ENCODE data around the gene PIGK. TPM values are rescaled to one million over a fixed set of nuclear protein-coding genes. Genes with fewer than 3 reads are reported as not detected.

Gene PIGK
- total RNA-seq, 2 donors from 2014 or later: 21.4 to 27.1 TPM

DNA sequence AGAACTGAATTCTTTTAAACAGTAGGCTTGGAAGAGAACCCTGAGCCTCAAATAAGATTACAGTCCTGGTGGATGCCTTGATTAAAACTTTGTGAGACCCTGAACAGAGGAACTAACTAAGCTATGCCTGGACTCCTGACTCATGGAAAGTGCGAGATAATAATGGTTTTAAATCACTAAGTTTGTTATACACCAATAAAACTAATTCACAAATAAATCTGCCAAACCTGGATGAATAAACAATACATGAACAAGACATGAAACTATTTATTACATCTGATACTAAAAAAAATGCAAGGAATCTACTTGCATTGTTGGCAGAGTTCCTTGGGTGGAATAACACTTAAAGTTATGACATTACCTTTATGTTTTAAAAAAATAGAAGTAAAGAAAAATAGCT lies 118.4 kb downstream of the PIGK start:
- H3K27ac ChIP-seq: no peak overlapping the region
- no peaks in the 10 kb centered on the region for H3K27me3 ChIP-seq
- TF ChIP-seq, protein P1, sequence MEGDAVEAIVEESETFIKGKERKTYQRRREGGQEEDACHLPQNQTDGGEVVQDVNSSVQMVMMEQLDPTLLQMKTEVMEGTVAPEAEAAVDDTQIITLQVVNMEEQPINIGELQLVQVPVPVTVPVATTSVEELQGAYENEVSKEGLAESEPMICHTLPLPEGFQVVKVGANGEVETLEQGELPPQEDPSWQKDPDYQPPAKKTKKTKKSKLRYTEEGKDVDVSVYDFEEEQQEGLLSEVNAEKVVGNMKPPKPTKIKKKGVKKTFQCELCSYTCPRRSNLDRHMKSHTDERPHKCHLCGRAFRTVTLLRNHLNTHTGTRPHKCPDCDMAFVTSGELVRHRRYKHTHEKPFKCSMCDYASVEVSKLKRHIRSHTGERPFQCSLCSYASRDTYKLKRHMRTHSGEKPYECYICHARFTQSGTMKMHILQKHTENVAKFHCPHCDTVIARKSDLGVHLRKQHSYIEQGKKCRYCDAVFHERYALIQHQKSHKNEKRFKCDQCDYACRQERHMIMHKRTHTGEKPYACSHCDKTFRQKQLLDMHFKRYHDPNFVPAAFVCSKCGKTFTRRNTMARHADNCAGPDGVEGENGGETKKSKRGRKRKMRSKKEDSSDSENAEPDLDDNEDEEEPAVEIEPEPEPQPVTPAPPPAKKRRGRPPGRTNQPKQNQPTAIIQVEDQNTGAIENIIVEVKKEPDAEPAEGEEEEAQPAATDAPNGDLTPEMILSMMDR (IDR thresholded peaks at IDR 0.05): no peak
- intact Hi-C loops (cut with DNase I): no loop called here
- H3K4me3 ChIP-seq: no peak overlapping the region
- DNase-seq: no peak
- no peaks in the 10 kb centered on the region for H3K36me3 ChIP-seq
- H3K9me3 ChIP-seq: no peaks in the 10 kb centered on the region
- H3K4me1 ChIP-seq: no peaks in the 10 kb centered on the region
- H3K9ac ChIP-seq (ENCODE audit: low read depth in 2 of 2, low read length in 2 of 2): no peak overlapping the region

DNA sequence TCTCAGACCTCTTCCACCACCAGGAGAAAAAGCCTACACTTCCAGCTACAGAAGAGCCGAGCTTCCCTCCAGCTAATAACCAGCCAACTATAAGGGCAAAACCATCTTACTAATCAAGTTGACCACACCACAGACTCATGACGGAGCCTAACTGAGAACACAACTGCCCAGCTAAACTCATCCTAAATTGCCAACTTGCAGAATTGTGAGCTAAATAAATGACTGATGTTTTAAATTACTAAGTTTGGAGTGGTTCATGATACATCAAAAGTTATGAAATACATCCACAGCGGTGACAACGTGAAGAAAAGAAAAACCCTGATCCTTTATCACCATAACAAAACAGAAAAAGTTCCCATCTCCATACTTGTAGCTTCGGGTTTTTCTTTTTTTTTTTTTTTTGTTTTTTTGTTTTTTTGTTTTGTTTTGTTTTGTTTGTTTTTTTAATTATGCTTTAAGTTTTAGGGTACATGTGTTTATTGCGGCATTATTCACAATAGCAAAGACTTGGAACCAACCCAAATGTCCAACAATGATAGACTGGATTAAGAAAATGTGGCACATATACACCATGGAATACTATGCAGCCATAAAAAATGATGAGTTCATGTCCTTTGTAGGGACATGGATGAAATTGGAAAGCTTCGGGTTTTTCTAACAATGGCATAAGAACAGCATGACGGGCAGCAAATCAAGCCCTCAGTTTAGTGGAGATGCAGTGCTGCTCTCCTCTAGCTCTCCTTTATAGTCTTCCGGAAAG lies 122.6 kb downstream of the PIGK start:
- TF ChIP-seq, protein P1 (IDR thresholded peaks at IDR 0.05): no peak
- no peaks in the 10 kb centered on the region for H3K4me1 ChIP-seq
- no peaks in the 10 kb centered on the region for H3K9me3 ChIP-seq
- no peak overlapping the region for H3K27ac ChIP-seq
- DNase-seq: no peak
- no peaks in the 10 kb centered on the region for H3K27me3 ChIP-seq
- intact Hi-C loops (cut with DNase I): no loop called here
- no peak overlapping the region for H3K9ac ChIP-seq (ENCODE audit: low read depth in 2 of 2, low read length in 2 of 2)
- no peak overlapping the region for H3K4me3 ChIP-seq
- H3K36me3 ChIP-seq: no peaks in the 10 kb centered on the region

DNA sequence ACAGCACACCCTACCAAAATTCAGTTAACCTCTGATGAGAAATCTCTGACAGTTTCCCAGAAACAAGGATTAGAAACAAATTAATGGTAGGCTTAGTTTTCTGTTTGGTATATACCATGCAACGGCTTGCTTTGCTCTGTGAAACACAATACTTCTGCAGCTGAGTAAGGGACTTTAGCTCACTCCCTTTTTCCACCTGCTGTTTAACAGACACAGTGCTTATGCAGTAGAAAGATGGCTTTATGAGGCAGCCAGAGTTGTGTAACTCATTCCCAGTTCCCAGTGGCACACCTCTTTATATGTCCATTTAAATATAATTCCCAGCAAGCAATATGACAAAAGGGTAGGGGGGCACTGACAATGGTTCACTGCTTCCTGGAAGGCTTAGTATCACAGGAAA lies 124.0 kb downstream of the PIGK start:
- Histone ChIP-seq H3K9me3 (no peaks in the 10 kb centered on the region), H3K4me3 (no peak overlapping the region), H3K9ac (ENCODE audit: low read depth in 2 of 2, low read length in 2 of 2) (no peak overlapping the region), H3K27ac (no peak overlapping the region), H3K27me3 (no peaks in the 10 kb centered on the region), H3K36me3 (no peaks in the 10 kb centered on the region), H3K4me1 (no peaks in the 10 kb centered on the region)
- no peak for DNase-seq
- TF ChIP-seq, protein P1 (IDR thresholded peaks at IDR 0.05): no peak
- intact Hi-C loops (cut with DNase I): no loop called here

DNA sequence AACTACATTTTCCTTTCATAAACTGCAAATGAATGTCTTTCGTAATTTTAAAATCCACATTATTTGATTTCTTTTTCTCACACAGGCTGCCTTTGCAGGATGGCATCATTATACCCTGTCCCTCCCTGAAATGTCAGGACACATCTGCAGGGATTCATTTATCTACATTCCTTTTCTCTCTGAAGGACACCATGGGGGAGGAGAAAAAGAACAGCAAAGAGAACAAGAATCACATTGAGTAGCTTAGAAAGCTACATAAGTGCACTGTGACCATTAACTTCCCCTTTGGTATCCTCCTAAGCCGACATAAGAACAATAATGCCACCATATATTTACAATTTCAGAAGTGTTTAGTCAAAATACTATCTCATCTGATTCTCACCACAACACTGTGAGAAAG lies 129.5 kb downstream of the PIGK start:
- H3K27ac ChIP-seq: no peak overlapping the region
- H3K36me3 ChIP-seq: no peaks in the 10 kb centered on the region
- TF ChIP-seq, protein P1 (IDR thresholded peaks at IDR 0.05): no peak
- DNase-seq: no peak
- H3K9ac ChIP-seq (ENCODE audit: low read depth in 2 of 2, low read length in 2 of 2): no peak overlapping the region
- H3K4me3 ChIP-seq: no peak overlapping the region
- no peaks in the 10 kb centered on the region for H3K27me3 ChIP-seq
- no peaks in the 10 kb centered on the region for H3K4me1 ChIP-seq
- intact Hi-C loops (cut with DNase I): no loop called here
- H3K9me3 ChIP-seq: no peaks in the 10 kb centered on the region

DNA sequence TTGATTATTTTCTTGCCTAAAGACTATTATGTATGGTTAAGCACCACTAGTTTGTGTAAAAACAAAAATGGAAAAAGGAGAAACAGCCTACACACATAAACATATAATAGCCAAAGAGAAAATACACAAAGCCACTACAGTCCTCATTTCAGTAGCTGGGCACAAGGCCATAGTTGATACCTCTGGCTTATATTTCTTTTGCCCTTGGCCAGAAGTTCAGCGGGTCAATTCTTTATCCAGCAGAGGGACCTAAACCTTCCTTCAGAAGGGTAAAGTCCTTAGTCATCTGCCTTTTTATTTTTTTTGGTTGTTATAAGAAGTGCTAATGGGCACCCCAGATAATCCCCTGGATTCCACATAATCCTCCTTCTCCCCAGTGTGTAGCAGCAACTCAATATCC lies 134.1 kb downstream of the PIGK start:
- Histone ChIP-seq H3K27me3 (no peaks in the 10 kb centered on the region), H3K9ac (ENCODE audit: low read depth in 2 of 2, low read length in 2 of 2) (no peak overlapping the region), H3K4me3 (no peak overlapping the region), H3K36me3 (no peaks in the 10 kb centered on the region), H3K4me1 (no peaks in the 10 kb centered on the region), H3K9me3 (no peaks in the 10 kb centered on the region), H3K27ac (no peak overlapping the region)
- TF ChIP-seq, protein P1 (IDR thresholded peaks at IDR 0.05): no peak
- DNase-seq: no peak
- intact Hi-C loops (cut with DNase I): no loop called here

Measured in colonic mucosa (tissue), 4 donors.